ENCODE results near the gene C11orf24. TPM values are rescaled to one million over a fixed set of nuclear protein-coding genes. Genes with fewer than 3 reads are reported as not detected.

Gene C11orf24
- total and polyA plus RNA-seq, 8 donors = 5.8 to 35.1 (median 20.1) TPM

DNA sequence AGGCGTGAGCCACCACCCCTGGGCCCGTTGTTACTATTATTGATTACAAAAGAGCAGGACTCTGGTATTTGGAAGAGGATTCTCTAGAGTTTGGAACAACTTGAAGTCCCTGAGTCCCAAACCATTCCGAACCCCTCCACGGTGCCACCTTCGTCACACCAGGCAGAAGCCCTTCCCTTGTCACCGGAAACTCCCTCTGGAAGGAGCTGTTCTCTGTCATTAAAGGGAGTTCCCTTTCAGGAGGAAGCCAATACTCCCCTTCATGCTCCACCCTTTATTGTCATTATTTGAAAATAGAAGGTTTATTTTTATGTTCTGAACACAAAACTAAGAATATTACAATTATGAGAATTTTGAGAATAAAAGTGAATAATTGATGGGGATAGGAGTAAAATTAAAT lies 5.1 kb upstream of the C11orf24 start:
- Histone ChIP-seq H3K27ac (no peak overlapping the region), H3K4me1 (peaks cover 0 to 17% (median 10%) of the 10 kb centered on the region in 4 donors), H3K36me3 (no peaks in the 10 kb centered on the region), H3K9me3 (no peaks in the 10 kb centered on the region), H3K27me3 (no peaks in the 10 kb centered on the region), H3K4me3 (no peak overlapping the region)
- 82 to 95% (median 88%) methylated on average over 6 of the region's 6 CpGs for WGBS, 5 donors
- TF ChIP-seq EP300 (IDR thresholded peaks at IDR 0.05) (no peak), POLR2AphosphoS5 (IDR thresholded peaks at IDR 0.05) (no peak)
- no peak for DNase-seq
- intact Hi-C loops (cut with DNase I; ENCODE audit: low total_unique reads) = no loop called here

DNA sequence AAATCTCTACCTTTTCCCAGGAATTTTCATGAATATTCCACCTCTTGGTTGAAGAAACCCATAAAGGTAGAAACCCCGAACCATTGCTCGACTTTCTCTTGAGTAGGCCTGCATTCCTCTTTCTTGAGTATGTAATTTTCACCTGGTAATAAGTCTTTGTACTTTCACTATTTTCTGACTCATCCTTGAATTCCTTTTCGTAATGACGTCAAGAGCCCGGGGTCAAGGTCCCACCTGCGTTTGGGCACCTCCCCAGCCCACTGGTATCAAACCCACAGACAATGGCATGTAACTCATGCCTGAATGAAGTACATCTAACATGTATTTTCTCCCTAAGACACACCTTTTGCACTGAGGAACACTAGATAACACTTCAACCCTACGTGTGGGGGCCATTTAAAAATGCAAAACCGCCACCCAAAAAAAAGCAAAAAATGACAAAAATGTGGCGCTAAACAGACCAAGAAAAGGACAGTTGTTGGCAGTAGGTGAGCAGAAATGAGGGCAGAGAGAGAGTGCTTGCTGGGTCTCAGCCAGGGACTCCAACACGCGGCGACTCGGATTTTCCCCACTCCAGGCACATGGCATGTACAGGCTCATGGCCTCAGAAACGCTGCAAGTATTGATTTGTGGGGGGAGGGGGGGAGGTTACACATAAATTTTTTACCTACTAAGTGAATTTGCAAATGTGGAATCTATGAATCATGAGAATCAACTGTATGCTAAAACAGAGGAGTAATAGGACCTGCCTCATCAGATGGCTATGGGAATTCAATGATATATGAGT lies 4.1 kb upstream of the C11orf24 start:
- Histone ChIP-seq H3K4me3 (no peak overlapping the region), H3K9me3 (no peaks in the 10 kb centered on the region), H3K27me3 (no peaks in the 10 kb centered on the region), H3K36me3 (no peaks in the 10 kb centered on the region), H3K4me1 (peaks cover 3 to 22% (median 16%) of the 10 kb centered on the region in 4 donors), H3K27ac (no peak overlapping the region)
- TF ChIP-seq, protein P1, sequence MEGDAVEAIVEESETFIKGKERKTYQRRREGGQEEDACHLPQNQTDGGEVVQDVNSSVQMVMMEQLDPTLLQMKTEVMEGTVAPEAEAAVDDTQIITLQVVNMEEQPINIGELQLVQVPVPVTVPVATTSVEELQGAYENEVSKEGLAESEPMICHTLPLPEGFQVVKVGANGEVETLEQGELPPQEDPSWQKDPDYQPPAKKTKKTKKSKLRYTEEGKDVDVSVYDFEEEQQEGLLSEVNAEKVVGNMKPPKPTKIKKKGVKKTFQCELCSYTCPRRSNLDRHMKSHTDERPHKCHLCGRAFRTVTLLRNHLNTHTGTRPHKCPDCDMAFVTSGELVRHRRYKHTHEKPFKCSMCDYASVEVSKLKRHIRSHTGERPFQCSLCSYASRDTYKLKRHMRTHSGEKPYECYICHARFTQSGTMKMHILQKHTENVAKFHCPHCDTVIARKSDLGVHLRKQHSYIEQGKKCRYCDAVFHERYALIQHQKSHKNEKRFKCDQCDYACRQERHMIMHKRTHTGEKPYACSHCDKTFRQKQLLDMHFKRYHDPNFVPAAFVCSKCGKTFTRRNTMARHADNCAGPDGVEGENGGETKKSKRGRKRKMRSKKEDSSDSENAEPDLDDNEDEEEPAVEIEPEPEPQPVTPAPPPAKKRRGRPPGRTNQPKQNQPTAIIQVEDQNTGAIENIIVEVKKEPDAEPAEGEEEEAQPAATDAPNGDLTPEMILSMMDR (IDR thresholded peaks at IDR 0.05) = no peak
- TF ChIP-seq EP300 (IDR thresholded peaks at IDR 0.05) (no peak), POLR2AphosphoS5 (IDR thresholded peaks at IDR 0.05) (no peak), POLR2A (IDR thresholded peaks at IDR 0.05) (no peak)
- intact Hi-C loops (cut with DNase I; ENCODE audit: low total_unique reads) = no loop called here
- no peak for DNase-seq
- WGBS, 5 donors = 87 to 92% (median 89%) methylated on average over 14 of the region's 14 CpGs

DNA sequence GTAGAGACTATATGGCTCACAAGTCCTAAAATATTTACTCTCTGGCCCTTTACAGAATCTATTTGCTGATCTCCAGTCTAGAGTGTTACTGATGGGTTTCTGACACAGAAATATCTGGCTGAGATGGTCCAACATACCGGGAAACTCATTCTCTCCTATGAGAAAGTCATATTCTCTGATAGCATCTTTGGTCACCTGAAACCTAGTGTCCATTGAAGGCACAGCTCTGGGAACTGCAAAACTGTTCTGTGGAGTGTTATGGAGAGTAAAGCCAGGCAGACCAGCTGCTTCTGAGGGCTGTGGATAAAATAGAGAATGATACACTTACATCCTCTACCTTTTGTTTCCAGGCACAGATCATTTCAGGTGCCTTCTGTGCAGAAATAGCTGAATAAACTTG lies 2.5 kb upstream of the C11orf24 start:
- Histone ChIP-seq H3K27ac (peak overlapping the region in 1 of 5 donors; percentile 5), H3K36me3 (no peaks in the 10 kb centered on the region), H3K4me1 (peaks cover 19 to 38% (median 32%) of the 10 kb centered on the region in 4 donors), H3K27me3 (no peaks in the 10 kb centered on the region), H3K4me3 (no peak overlapping the region), H3K9me3 (no peaks in the 10 kb centered on the region)
- 69 to 85% (median 72%) methylated on average over 1 of the region's 1 CpG for WGBS, 5 donors
- intact Hi-C loops (cut with DNase I; ENCODE audit: low total_unique reads) = no loop called here
- no peak for DNase-seq
- TF ChIP-seq EP300 (IDR thresholded peaks at IDR 0.05) (no peak), POLR2AphosphoS5 (IDR thresholded peaks at IDR 0.05) (no peak), POLR2A (IDR thresholded peaks at IDR 0.05) (no peak)
- TF ChIP-seq, protein P1 (IDR thresholded peaks at IDR 0.05) = no peak

DNA sequence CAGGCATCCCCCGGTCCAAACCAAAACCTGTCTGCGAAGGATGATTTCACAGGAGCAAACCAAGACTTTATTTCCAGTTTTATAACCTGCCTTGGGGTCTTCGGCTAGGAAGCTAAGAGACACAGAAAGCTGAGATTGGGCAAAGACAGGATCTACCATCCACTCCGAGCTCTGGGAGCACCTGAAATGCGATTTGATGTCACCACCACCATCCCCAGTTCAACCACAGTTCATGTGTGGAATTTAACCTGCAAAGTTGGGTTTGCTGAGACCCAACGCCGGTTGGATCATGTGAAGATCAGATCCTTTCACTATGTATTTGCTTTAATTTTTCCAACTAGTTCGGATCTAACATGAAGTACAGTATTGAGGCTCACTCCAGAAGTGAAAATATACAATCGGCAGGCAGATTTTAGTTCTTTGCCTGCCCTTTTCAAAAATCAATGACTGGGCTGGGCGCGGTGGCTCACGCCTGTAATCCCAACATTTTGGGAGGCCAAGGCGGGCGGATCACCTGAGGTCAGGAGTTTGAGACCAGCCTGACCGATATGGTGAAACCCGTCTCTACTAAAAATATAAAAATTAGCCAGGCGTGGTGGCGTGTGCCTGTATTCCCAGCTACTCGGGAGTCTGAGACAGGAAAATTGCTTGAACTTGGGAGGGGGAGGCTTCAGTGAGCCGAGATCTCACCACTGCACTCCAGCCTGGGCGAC lies 1.4 kb upstream of the C11orf24 start:
- H3K27me3 ChIP-seq = no peaks in the 10 kb centered on the region
- H3K36me3 ChIP-seq = peaks cover 0 to under 1% (median under 1%) of the 10 kb centered on the region in 4 donors
- no peak for DNase-seq
- 91 to 96% (median 94%) methylated on average over 21 of the region's 21 CpGs for WGBS, 5 donors
- TF ChIP-seq EP300 (IDR thresholded peaks at IDR 0.05) = no peak
- TF ChIP-seq POLR2A (IDR thresholded peaks at IDR 0.05) = no peak
- no peak for TF ChIP-seq POLR2AphosphoS5 (IDR thresholded peaks at IDR 0.05)
- TF ChIP-seq, protein P1 (IDR thresholded peaks at IDR 0.05) = no peak
- H3K27ac ChIP-seq = peak overlapping the region in 3 of 5 donors; percentile 95 to 99 (median 96)
- peak overlapping the region in 3 of 4 donors; percentile 70 to 76 (median 75) for H3K4me3 ChIP-seq
- peaks cover 20 to 47% (median 39%) of the 10 kb centered on the region in 4 donors for H3K4me1 ChIP-seq
- no peaks in the 10 kb centered on the region for H3K9me3 ChIP-seq
- intact Hi-C loops (cut with DNase I; ENCODE audit: low total_unique reads) = no loop called here
